NCI-H1436 (cell line): ENCODE results near the gene TMEM263.
"Not testable (repeated sequence)": the region's sequence is repeated elsewhere in the genome, so short reads cannot be mapped to it uniquely, and the experiment has no call there.

ENCODE experiments used
- DNase-seq: peaks from one replicate; lab custom pipeline; 2025; lab: John Stamatoyannopoulos, UW

TMEM263 gene

GRCh38 chr12:106955377-106956047 lies at the start of gene TMEM263:
TSS of gene TMEM263 (plus strand) at chr12:106955907. CDS start at chr12:106967117, 11,210 bp downstream.
- peak; percentile 95 for DNase-seq

GRCh38 chr12:106906715-106907114 lies 49.0 kb upstream of the TMEM263 start:
- no peak for DNase-seq

GRCh38 chr12:106907411-106907810 lies 48.3 kb upstream of the TMEM263 start:
- DNase-seq, result no peak

GRCh38 chr12:106907846-106908245 lies 47.9 kb upstream of the TMEM263 start:
- no peak for DNase-seq

- DNase-seq, result no peak
Measured at GRCh38 chr12:106908561-106908960, 47.1 kb upstream of the TMEM263 start.

GRCh38 chr12:106910202-106910601 lies 45.5 kb upstream of the TMEM263 start:
- DNase-seq, result no peak

- no peak for DNase-seq
Measured at GRCh38 chr12:106911581-106911980, 44.1 kb upstream of the TMEM263 start.

- DNase-seq, result no peak
Measured at GRCh38 chr12:106913456-106913855, 42.3 kb upstream of the TMEM263 start.

- no peak for DNase-seq
Measured at GRCh38 chr12:106914796-106915634, 40.7 kb upstream of the TMEM263 start.

GRCh38 chr12:106915635-106916026 lies 40.1 kb upstream of the TMEM263 start:
- no peak for DNase-seq

GRCh38 chr12:106917503-106917902 lies 38.2 kb upstream of the TMEM263 start:
- DNase-seq, result no peak

GRCh38 chr12:106918746-106919145 lies 37.0 kb upstream of the TMEM263 start:
- DNase-seq, result peak; percentile 49

- DNase-seq, result peak; percentile 41
Measured at GRCh38 chr12:106919910-106920544, 35.7 kb upstream of the TMEM263 start.

GRCh38 chr12:106921976-106922375 lies 33.7 kb upstream of the TMEM263 start:
- not testable (repeated sequence) for DNase-seq

- DNase-seq, result not testable (repeated sequence)
Measured at GRCh38 chr12:106923594-106923993, 32.1 kb upstream of the TMEM263 start.

- DNase-seq, result no peak
Measured at GRCh38 chr12:106924268-106924861, 31.3 kb upstream of the TMEM263 start.

GRCh38 chr12:106926657-106927056 lies 29.1 kb upstream of the TMEM263 start:
- no peak for DNase-seq

GRCh38 chr12:106934277-106934676 lies 21.4 kb upstream of the TMEM263 start:
- no peak for DNase-seq

GRCh38 chr12:106941481-106942156 lies 14.1 kb upstream of the TMEM263 start:
- no peak for DNase-seq

GRCh38 chr12:106942775-106943174 lies 12.9 kb upstream of the TMEM263 start:
- DNase-seq, result no peak

GRCh38 chr12:106945261-106945851 lies 10.4 kb upstream of the TMEM263 start:
- DNase-seq, result no peak
